ENCODE data around the gene DYNC1LI1. TPM values are rescaled to one million over a fixed set of nuclear protein-coding genes. Genes with fewer than 3 reads are reported as not detected.

DYNC1LI1 gene
- polyA plus RNA-seq, 2 of the 4 experiments (the other 2 are of a cell fraction) = 42.0 to 66.9 TPM

GRCh38 chr3:32511005-32511404 is 59.7 kb downstream of the DYNC1LI1 start:
- H3K4me1 ChIP-seq = no peaks in the 10 kb centered on the region
- no peak overlapping the region for H3K4me2 ChIP-seq
- ATAC-seq (no peak), FAIRE-seq (no peak), DNase-seq (ENCODE audit: low read depth in 1 of 2, low spot score in 1 of 2) (no peak)
- TF ChIP-seq TFCP2L1 (CRISPR knock-in tag; IDR thresholded peaks at IDR 0.05) = no peak
- no peak for TF ChIP-seq POLR2AphosphoS2 (conservative IDR thresholded peaks at IDR 0.05; ENCODE audit: low read length)
- TF ChIP-seq ATOH8 (CRISPR knock-in tag; IDR thresholded peaks at IDR 0.05; ENCODE audit: low read depth) = no peak
- no peak for TF ChIP-seq PBX3 (IDR thresholded peaks at IDR 0.05)
- no peak for TF ChIP-seq FOXS1 (CRISPR knock-in tag; IDR thresholded peaks at IDR 0.05)
- TF ChIP-seq RFX5 (IDR thresholded peaks at IDR 0.05) = no peak
- no peak for TF ChIP-seq CHD4 (IDR thresholded peaks at IDR 0.05; ENCODE audit: borderline replicate concordance)
- CTCF ChIA-PET = interaction anchor here (1.1 to 5.3 kb wide), 23 partner anchors 8 to 172 kb away, joined by 3 to 92 read pairs (median 8); partner anchors contain the start of genes CMTM6 and CNOT10
- H3K4me3 ChIP-seq = no peak overlapping the region
- H3K27ac ChIP-seq = no peak overlapping the region
- 81% methylated on average over 2 of the region's 2 CpGs for WGBS (ENCODE audit: missing lambda C conversion rate)
- POLR2A ChIA-PET = no interaction called here
- no peaks in the 10 kb centered on the region for H3K9me3 ChIP-seq

GRCh38 chr3:32510075-32510724 is 60.5 kb downstream of the DYNC1LI1 start:
- WGBS (ENCODE audit: missing lambda C conversion rate) = 33% methylated on average over 3 of the region's 3 CpGs
- POLR2A ChIA-PET = interaction anchor here (0.9 kb wide), 1 partner anchor 60 kb away, joined by 4 read pairs; no protein-coding TSS in a partner anchor
- FAIRE-seq (peak; percentile 73), DNase-seq (ENCODE audit: low read depth in 1 of 2, low spot score in 1 of 2) (peak; percentile 77 to 78), ATAC-seq (peak; percentile 98 to 99)
- Histone ChIP-seq H3K4me3 (no peak overlapping the region), H3K4me1 (no peaks in the 10 kb centered on the region), H3K4me2 (no peak overlapping the region), H3K9me3 (no peaks in the 10 kb centered on the region), H3K27ac (no peak overlapping the region)
- CTCF ChIA-PET = interaction anchor here (0.6 to 5.3 kb wide), 52 partner anchors 8 to 1036 kb away, joined by 3 to 92 read pairs (median 4); partner anchors contain the start of genes CMTM6 and CNOT10
- TF ChIP-seq ATOH8 (CRISPR knock-in tag; IDR thresholded peaks at IDR 0.05; ENCODE audit: low read depth) (no peak), SMC3 (IDR thresholded peaks at IDR 0.05) (peak; percentile 97), BCL3 (IDR thresholded peaks at IDR 0.05) (no peak), MAFK (IDR thresholded peaks at IDR 0.05; ENCODE audit: partially characterized antibody) (peak; percentile 11), USF2 (IDR thresholded peaks at IDR 0.05) (no peak), CTCF (IDR thresholded peaks at IDR 0.05) (peak; percentile 92), RAD21 (conservative IDR thresholded peaks at IDR 0.05 in 1 of 2, IDR thresholded peaks at IDR 0.05 in 1 of 2) (peak; percentile 96 to 99), GATA3 (IDR thresholded peaks at IDR 0.05; ENCODE audit: borderline replicate concordance) (no peak), CEBPB (IDR thresholded peaks at IDR 0.05) (no peak), E2F6 (IDR thresholded peaks at IDR 0.05; ENCODE audit: borderline replicate concordance, low read depth) (no peak)
